ENCODE measurements around the gene MRPL46.

GRCh38 chr15:88504445-88504844, 37.3 kb upstream of the MRPL46 start:
- no peak for TF ChIP-seq CTCF (IDR thresholded peaks at IDR 0.05)
- no peak for TF ChIP-seq POLR2A (IDR thresholded peaks at IDR 0.05)
